GM06990 (cell line): ENCODE data around the gene SYT9.

Experiments used
- DNase-seq: peaks from one replicate; pipeline ENCODE4 v3.0.0-alpha.2; 2011; ENCODE audit not compliant: insufficient read length; ENCODE audit errors: extremely low read depth
- H3K27me3 ChIP-seq: replicated peaks from 2 replicates; pipeline ENCODE4 v1.6.0; 2011; ENCODE audit warnings: low read length; ENCODE audit not compliant: control insufficient read depth, insufficient read depth
- H3K36me3 ChIP-seq: 2 replicates; pipeline ENCODE4 v1.5.1; 2011; ENCODE audit warnings: low read length; ENCODE audit not compliant: control insufficient read depth, insufficient read depth
- H3K4me3 ChIP-seq: replicated peaks from 2 replicates; pipeline ENCODE4 v1.5.1; 2011; ENCODE audit warnings: low read depth, mild to moderate bottlenecking, control low read depth, low read length
- CTCF ChIP-seq: IDR thresholded peaks from 2 replicates; pipeline ENCODE4 v1.5.1; 2011; ENCODE audit warnings: low read length, control low read depth, mild to moderate bottlenecking, inconsistent platforms; ENCODE audit not compliant: insufficient read depth, poor library complexity, severe bottlenecking

The SYT9 gene

GRCh38 chr11:7306900-7307299, 55.2 kb downstream of the SYT9 start:
- TF ChIP-seq CTCF, result no peak
- H3K27me3 ChIP-seq, result 0 out of 2 replicates have a peak, but pooled peaks cover 1% of the 10 kb centered on the region
- DNase-seq, result no peak
- no peaks in the 10 kb centered on the region for H3K36me3 ChIP-seq
- H3K4me3 ChIP-seq, result no peak overlapping the region

GRCh38 chr11:7307836-7308235, 56.1 kb downstream of the SYT9 start:
- Histone ChIP-seq H3K36me3 (no peaks in the 10 kb centered on the region), H3K4me3 (no peak overlapping the region), H3K27me3 (0 out of 2 replicates have a peak, but pooled peaks cover 1% of the 10 kb centered on the region)
- no peak for DNase-seq
- no peak for TF ChIP-seq CTCF

GRCh38 chr11:7311903-7312302, 60.2 kb downstream of the SYT9 start:
- no peak for TF ChIP-seq CTCF
- DNase-seq, result no peak
- Histone ChIP-seq H3K36me3 (no peaks in the 10 kb centered on the region), H3K27me3 (0 out of 2 replicates have a peak, but pooled peaks cover 1% of the 10 kb centered on the region), H3K4me3 (no peak overlapping the region)

- Histone ChIP-seq H3K36me3 (no peaks in the 10 kb centered on the region), H3K27me3 (no peaks in the 10 kb centered on the region), H3K4me3 (no peak overlapping the region)
- DNase-seq, result no peak
- TF ChIP-seq CTCF, result no peak
Observed at GRCh38 chr11:7314811-7315604, 63.3 kb downstream of the SYT9 start.

GRCh38 chr11:7319501-7319900, 67.8 kb downstream of the SYT9 start:
- TF ChIP-seq CTCF, result no peak
- no peak overlapping the region for H3K4me3 ChIP-seq
- H3K36me3 ChIP-seq, result no peaks in the 10 kb centered on the region
- peaks cover 1% of the 10 kb centered on the region; the same call in 1 of the 2 replicates for H3K27me3 ChIP-seq
- DNase-seq, result no peak
